Epithelial cell of esophagus (primary cell): ENCODE results near the gene RNF26.

Experiments
- DNase-seq: peaks from one replicate; pipeline ENCODE4 v3.0.0; 2010; ENCODE audit warnings: low read depth
- H3K4me3 ChIP-seq: 2 replicates; pipeline ENCODE4 v1.5.1; 2011; ENCODE audit warnings: mild to moderate bottlenecking, low read length, control low read depth
- CTCF ChIP-seq: IDR thresholded peaks from 2 replicates; pipeline ENCODE4 v1.5.1; 2011; ENCODE audit warnings: low read depth, mild to moderate bottlenecking, low read length, control low read depth, inconsistent platforms; ENCODE audit not compliant: insufficient read depth; ENCODE audit errors: missing control alignments

The RNF26 gene

GRCh38 chr11:119373059-119373920 is 39.0 kb downstream of the RNF26 start:
- TF ChIP-seq CTCF = no peak
- no peak for DNase-seq
- no peak overlapping the region for H3K4me3 ChIP-seq

- DNase-seq = peak; percentile 83
- peak; percentile 95 for TF ChIP-seq CTCF
- H3K4me3 ChIP-seq = no peak overlapping the region
Measured at GRCh38 chr11:119373921-119374631, 39.7 kb downstream of the RNF26 start.

GRCh38 chr11:119374632-119375336 is 40.5 kb downstream of the RNF26 start:
- TF ChIP-seq CTCF = no peak
- DNase-seq = no peak
- H3K4me3 ChIP-seq = no peak overlapping the region

GRCh38 chr11:119375337-119376196 is 41.2 kb downstream of the RNF26 start:
- no peak for DNase-seq
- H3K4me3 ChIP-seq = no peak overlapping the region
- TF ChIP-seq CTCF = no peak

GRCh38 chr11:119376197-119376847 is 42.0 kb downstream of the RNF26 start:
- H3K4me3 ChIP-seq = no peak overlapping the region
- TF ChIP-seq CTCF = no peak
- peak; percentile 63 for DNase-seq

- no peak overlapping the region for H3K4me3 ChIP-seq
- TF ChIP-seq CTCF = no peak
- DNase-seq = peak; percentile 69
Measured at GRCh38 chr11:119377112-119377901, 43.0 kb downstream of the RNF26 start.
